BJ (cell line): ENCODE data around the gene PNLIP. TPM values are rescaled to one million over a fixed set of nuclear protein-coding genes. Genes with fewer than 3 reads are reported as not detected.

Experiments used
- CTCF ChIA-PET: fragments of 350-600 bp; formaldehyde crosslinking; extraction: SDS; loops from one replicate; lab custom pipeline; 2021; ENCODE audit warnings: antibody characterized with exemption, inconsistent platforms; lab: Yijun Ruan, JAX
- POLR2A ChIA-PET: fragments of 300-600 bp; sonication (Branson Sonifier 250); formaldehyde crosslinking; extraction: SDS; loops from one replicate; lab custom pipeline; 2021; ENCODE audit warnings: antibody characterized with exemption; lab: Charles Lee
- DNase-seq: peaks from one replicate; pipeline ENCODE4 v3.0.0-alpha.2; 2011; ENCODE audit warnings: low read depth
- H3K27me3 ChIP-seq: 2 replicates; pipeline ENCODE4 v1.6.0; 2011; ENCODE audit warnings: low read length; ENCODE audit not compliant: control insufficient read depth, insufficient read depth
- H3K36me3 ChIP-seq: 2 replicates; pipeline ENCODE4 v1.5.1; 2011; ENCODE audit warnings: low read length; ENCODE audit not compliant: control insufficient read depth, insufficient read depth
- H3K4me3 ChIP-seq: 2 replicates; pipeline ENCODE4 v1.5.1; 2011; ENCODE audit warnings: low read depth, mild to moderate bottlenecking, control low read depth, low read length
- polyA plus RNA-seq: library from polyadenylated mRNA; depleted of rRNA; stranded (reverse); fragments of >200 nt; gene quantifications from 2 replicates; pipeline ENCODE4 v1.2.3, GENCODE V29; 2011
- TF ChIP-seq, protein P1 (sequence below): IDR thresholded peaks from 2 replicates; pipeline ENCODE4 v1.5.1; 2011; ENCODE audit warnings: low read depth, mild to moderate bottlenecking, control low read depth, inconsistent platforms, low read length, moderate library complexity; ENCODE audit not compliant: insufficient read depth

The PNLIP gene
- polyA plus RNA-seq, 1 experiment, result not detected

DNA sequence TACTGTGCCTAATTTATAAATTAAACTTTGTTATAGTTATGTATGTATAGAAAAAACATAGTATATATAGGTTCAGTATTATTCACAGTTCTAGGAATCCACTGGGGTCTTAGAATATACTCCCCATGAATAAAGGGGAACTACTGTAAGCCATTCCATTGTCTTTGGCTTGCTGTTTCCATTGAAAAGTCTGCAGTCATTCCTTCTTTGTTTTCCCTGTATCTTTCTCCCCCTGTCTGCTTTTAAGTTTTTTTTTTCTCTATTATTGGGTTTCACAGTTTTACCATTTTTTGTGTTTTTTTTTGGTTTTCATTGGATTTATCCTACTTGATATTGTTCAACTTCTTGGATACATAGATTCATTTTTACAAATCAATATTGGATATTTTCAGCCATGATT is 6.7 kb upstream of the PNLIP start:
- TF ChIP-seq, protein P1, sequence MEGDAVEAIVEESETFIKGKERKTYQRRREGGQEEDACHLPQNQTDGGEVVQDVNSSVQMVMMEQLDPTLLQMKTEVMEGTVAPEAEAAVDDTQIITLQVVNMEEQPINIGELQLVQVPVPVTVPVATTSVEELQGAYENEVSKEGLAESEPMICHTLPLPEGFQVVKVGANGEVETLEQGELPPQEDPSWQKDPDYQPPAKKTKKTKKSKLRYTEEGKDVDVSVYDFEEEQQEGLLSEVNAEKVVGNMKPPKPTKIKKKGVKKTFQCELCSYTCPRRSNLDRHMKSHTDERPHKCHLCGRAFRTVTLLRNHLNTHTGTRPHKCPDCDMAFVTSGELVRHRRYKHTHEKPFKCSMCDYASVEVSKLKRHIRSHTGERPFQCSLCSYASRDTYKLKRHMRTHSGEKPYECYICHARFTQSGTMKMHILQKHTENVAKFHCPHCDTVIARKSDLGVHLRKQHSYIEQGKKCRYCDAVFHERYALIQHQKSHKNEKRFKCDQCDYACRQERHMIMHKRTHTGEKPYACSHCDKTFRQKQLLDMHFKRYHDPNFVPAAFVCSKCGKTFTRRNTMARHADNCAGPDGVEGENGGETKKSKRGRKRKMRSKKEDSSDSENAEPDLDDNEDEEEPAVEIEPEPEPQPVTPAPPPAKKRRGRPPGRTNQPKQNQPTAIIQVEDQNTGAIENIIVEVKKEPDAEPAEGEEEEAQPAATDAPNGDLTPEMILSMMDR, result no peak
- CTCF ChIA-PET, result no interaction called here
- POLR2A ChIA-PET, result no interaction called here
- DNase-seq, result no peak
- no peaks in the 10 kb centered on the region for H3K27me3 ChIP-seq
- no peak overlapping the region for H3K4me3 ChIP-seq
- H3K36me3 ChIP-seq, result no peaks in the 10 kb centered on the region

DNA sequence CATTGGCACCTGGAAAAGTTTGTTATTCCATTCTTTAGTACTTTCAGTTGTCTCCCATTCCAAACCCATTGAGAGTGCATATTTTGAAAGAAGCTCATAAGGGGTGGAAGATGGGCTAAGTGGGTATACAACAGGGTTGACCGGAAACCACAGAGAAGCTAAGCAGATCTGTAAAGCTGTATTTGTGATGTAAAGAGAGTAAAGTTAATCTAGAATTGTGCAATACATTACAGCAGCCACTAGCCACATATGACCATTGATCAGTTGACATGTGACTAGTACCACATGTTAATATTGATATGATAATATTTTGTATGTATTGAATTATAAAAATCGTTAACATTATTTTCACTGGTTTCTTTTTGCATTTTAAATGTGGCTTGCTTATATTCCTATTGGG is 4.9 kb upstream of the PNLIP start:
- POLR2A ChIA-PET, result no interaction called here
- no peak for DNase-seq
- Histone ChIP-seq H3K36me3 (no peaks in the 10 kb centered on the region), H3K4me3 (no peak overlapping the region), H3K27me3 (no peaks in the 10 kb centered on the region)
- TF ChIP-seq, protein P1, result no peak
- CTCF ChIA-PET, result interaction anchor here (1.1 kb wide), 1 partner anchor 19 kb away, joined by 3 read pairs; no protein-coding TSS in a partner anchor

DNA sequence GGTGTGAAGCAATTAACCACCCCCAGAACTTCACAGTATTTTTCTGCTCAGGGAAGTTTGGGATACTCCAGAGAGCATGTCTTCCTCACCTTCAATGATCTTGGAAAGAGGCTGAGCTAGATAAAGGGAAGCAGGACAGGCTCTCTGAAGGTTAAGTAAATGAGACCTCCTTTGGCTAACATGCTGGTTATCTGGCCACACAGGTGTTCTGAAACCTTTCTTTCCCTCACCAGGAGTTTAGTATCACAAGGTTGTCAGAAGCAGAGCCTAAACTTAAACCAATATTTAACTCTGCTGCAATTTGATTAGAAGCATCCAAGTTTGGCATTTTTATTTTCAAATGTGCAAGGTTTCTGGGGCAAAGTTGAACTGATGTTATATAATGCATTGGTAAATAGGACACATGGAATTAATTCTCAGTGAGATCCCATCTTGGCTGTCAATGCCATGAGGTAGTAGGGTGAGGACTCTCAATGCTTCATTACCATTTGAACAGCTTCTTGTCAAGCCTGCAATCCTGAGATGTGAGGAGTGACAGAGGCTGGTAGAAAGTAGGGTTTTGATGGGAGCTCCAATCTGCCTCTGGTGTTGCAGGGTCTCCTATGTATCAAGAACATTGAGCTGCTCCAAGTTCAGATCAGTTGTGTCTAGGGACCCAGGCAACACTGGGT is 3.6 kb upstream of the PNLIP start:
- H3K27me3 ChIP-seq, result no peaks in the 10 kb centered on the region
- POLR2A ChIA-PET, result no interaction called here
- DNase-seq, result no peak
- CTCF ChIA-PET, result no interaction called here
- TF ChIP-seq, protein P1, result no peak
- no peak overlapping the region for H3K4me3 ChIP-seq
- no peaks in the 10 kb centered on the region for H3K36me3 ChIP-seq

DNA sequence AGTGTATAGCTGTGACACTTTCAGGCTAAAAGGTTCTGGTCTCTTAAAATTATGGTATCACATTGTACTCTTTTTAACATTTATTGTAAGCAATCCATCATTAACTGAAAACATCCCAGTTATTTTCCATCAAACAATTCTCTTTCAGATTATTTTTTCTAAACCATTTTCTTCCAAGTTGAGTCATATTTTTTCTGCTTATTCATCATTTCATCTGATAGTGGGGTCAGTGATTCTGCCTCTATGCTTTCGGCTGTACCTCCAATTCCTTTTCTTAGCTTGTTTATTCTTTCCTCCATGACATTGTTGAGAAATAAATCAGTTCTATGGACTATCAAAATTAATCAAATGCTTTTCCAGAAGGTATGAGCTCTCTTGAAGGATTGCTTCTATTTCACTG is 609 bp upstream of the PNLIP start:
- no peak for DNase-seq
- ChIA-PET POLR2A (no interaction called here), CTCF (no interaction called here)
- Histone ChIP-seq H3K36me3 (no peaks in the 10 kb centered on the region), H3K4me3 (no peak overlapping the region), H3K27me3 (no peaks in the 10 kb centered on the region)
- TF ChIP-seq, protein P1, result no peak

DNA sequence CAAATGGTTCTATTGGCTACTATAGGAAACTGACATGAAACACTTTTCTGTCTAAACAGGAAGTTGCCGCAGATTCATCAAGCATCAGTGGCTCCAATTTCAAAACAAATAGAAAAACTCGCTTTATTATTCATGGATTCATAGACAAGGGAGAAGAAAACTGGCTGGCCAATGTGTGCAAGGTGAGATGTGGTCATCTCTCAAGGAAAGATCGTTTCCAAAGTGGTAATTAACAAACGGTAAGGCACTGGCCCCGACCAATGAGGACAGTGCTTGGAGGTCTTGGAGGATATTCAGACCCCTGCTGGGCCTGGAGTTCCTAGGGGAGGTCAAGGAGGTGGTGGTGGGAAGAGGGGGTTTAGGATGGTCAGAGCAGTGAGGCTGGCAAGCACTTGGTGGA is 2.6 kb downstream of the PNLIP start:
- H3K36me3 ChIP-seq, result no peaks in the 10 kb centered on the region
- DNase-seq, result no peak
- no peaks in the 10 kb centered on the region for H3K27me3 ChIP-seq
- no peak overlapping the region for H3K4me3 ChIP-seq
- POLR2A ChIA-PET, result no interaction called here
- TF ChIP-seq, protein P1, result no peak
- CTCF ChIA-PET, result no interaction called here
